ENCODE results near the gene MRPS18A.

Gene MRPS18A

GRCh38 chr6:43695967-43696291 is 8.3 kb upstream of the MRPS18A start:
- no peak for DNase-seq

GRCh38 chr6:43695215-43695966 is 7.8 kb upstream of the MRPS18A start:
- DNase-seq: no peak

- no peak for DNase-seq
Observed at GRCh38 chr6:43689421-43689820, 1.8 kb upstream of the MRPS18A start.

DNA sequence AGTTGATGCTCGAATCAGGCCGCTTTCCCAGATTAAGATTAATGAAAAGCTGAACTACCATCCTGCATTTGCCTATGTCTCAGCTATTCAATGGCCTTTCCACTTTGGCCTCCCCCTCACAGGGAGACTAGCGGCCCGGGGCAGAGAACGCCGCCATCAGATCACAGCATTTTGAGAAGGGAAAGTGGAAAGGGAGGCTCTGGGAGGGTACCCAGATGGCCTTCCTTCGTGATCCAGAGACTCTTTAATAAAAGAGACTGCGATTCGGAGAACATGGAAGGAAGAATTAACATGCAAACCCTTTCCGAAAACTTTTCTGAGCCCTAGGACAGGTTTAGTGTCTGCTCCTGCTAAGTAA is 533 bp downstream of the MRPS18A start:
- no peak for DNase-seq

GRCh38 chr6:43683708-43684455 is 3.7 kb downstream of the MRPS18A start:
- no peak for DNase-seq

DNA sequence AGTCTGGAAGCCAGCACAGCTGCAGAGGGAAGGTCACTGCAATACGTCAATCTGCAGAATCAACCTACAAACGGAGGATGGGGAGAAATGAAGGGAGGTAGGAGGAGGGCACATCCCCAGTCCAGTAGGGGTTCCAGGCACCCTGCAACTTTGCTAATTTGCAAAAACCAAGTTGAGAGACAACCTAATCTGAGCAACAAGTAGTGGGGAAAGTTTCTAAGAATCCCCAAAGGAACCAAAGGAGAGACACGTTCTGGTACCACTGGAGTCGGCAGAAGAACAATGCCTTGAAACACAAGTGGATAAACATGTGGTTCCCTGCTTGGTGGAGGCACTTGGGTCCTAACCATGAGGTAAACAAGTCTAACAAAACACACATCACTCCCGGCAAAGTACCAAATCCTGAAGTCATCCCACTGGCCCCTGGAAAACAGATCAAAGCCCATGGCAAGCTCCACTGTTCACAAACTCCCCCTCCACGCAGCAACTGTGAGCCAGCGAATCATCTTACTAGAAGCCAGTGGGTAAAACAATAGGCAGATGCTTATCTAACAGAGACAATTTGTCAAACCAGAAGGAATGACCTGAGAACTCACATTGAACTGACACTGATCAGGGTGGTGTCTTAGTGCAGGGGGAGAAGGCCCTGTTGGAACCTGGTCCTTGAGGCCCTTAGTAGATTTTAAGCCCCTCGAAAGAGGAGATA is 4.7 kb downstream of the MRPS18A start:
- no peak for DNase-seq

DNA sequence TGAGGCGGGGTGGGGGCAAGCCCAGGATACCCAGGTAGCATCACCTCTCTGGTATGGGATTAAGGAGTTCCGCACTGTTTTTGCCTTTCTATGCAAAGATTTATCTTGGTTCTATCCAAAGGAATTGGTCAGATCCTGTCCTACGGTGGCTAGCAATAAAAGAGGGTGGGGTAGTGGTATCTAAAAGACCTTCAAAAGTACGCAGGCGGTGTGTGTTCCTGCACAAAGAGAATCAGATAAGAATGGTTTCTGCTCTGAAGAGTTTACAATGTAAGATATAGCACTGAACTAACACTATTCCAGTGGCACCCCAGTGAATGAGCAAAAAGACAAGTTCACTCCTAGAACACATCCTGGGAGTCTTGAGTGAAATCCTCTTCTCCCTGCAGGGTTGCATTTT is 6.3 kb downstream of the MRPS18A start:
- DNase-seq: no peak

- no peak for DNase-seq
Observed at GRCh38 chr6:43680308-43681200, 7.0 kb downstream of the MRPS18A start.

- DNase-seq: no peak
Observed at GRCh38 chr6:43679057-43679456, 8.5 kb downstream of the MRPS18A start.

DNA sequence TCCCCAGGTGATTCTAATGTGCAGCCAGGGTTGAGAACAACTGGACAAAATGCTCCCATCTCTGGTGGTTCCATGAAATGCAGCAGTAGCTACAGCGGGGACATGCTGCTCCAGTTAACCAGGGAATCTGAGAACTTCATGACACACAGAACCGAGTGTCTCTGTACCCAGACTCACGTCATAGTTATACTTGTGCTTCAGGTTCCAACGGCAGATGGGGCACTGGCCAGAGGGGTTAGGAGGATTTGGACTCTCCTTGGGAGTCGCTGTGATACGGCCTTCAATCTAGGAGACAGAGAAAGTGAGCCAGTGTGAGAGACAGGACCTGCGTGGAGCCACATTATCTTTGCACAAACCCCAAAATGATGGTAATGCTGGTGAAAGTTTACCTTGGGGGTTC is 9.2 kb downstream of the MRPS18A start:
- no peak for DNase-seq

GRCh38 chr6:43677759-43678158 is 9.8 kb downstream of the MRPS18A start:
- no peak for DNase-seq

- DNase-seq: no peak
Observed at GRCh38 chr6:43676962-43677606, 10.5 kb downstream of the MRPS18A start.

DNA sequence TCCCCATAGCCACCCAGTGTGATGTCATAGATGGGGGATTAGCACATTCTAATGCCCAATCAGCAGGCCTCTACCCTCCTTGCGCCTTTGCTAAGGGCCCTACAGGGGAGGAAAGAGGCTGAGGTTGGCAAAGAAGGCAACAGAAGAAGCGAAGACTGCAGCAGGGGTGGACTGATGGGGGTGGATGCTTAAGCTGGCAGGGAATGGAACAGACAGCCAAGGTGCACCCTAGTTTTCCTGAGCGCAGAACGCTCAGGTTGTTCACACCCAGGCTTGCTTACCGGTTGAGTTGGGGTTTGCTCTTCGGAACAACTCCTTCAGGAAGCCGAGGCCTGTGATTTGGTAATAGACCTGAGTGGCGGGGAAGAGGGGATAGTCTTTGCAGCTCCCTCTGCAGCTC is 12.7 kb downstream of the MRPS18A start:
- no peak for DNase-seq

GRCh38 chr6:43674291-43674690 is 13.3 kb downstream of the MRPS18A start:
- DNase-seq: no peak

DNA sequence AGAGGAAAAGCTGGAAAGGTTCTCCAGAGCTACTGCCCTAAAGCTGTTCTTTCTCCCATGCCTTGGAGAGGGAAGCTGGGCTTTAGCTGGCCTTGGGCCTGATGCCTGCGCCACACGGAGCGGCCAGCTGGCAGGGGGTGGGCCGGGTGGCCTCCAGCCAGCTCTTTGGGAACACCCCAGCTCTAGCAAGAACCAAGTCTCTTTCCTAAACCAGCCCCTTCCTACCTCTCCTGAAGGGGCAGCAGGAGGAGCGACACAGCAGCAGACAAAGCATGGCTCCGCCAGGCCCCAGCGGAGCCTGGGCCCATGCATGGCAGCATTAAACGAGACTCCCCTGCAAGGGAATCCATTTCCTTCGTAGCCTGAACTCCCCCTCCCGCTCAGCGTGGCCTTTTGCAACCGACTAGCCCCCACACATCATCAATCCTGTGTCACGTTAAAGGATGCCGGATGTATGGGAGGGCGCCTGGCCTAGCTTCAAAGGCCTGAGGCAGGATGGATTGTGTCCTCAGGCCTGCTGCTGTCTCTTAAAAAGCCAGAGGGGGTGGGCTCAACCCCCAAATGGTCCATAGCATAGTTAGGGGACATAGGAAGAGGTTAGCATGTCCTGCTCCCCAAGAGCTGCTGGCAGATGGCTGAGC is 14.0 kb downstream of the MRPS18A start:
- no peak for DNase-seq

DNA sequence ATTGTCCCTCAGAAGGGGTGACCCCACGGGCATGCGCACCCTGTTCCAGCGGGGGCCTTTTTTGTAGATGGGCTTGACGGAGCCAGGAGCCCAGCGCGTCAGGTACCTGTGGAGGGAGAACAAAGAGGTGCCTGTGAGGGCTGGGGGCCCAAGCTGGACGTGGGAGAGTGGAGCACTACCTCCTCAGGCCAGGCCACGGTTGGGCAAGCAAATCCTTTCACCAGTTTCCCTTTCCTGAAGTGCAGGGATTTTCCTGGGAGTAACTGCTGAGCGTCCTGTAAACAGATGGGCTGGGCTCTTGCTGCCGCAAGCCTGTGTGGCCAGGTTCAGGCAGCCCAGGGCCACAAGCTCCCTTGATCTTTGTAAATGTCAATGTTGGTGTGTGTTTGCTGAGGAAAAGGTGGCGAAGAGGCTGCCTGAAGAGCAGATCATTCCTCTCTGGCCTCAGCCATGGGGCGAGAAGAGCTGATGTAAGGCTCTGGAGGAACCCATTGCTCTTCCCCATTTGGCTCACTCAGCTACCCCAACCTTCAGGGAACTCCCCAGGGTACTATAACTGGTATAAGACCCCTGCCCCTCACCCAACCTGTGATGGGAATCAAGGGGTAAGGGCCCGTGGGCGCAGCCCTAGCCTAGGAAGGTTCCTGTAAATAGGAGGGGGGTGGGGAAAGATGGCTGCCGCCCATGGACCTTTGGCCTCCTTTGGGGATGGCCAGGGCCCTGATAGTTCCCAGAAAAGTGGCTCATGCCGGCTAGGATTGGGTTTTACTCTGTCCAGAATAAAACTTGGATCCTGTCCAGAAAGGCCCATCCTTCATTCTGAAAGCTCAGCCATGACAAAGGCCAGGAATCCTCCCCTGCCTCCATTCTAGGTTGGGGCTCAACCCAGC is 15.5 kb downstream of the MRPS18A start:
- no peak for DNase-seq

- DNase-seq: no peak
Observed at GRCh38 chr6:43671011-43671800, 16.4 kb downstream of the MRPS18A start.

DNA sequence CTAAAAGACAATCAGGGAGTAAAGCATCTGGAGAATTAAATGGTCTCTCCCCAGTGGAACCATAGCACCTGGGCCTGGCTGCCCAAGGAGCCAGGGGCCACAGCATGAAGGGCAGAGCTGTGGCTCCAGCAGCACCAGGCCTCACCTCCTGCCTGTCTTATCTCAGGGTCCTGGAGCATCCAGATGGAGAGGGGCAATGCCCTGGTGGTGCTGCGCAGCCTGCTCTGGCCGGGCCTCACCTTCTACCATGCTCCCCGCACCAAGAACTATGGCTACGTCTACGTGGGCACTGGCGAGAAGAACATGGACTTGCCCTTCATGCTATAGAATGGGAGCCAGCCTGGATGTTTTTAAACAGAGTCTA is 17.0 kb downstream of the MRPS18A start:
- no peak for DNase-seq

- no peak for DNase-seq
Observed at GRCh38 chr6:43669922-43670622, 17.5 kb downstream of the MRPS18A start.

Measured in SHP77 treated with DMSO at 0.1 percent for 48 hours (cell line).